Fibroblast of mammary gland (primary cell): ENCODE measurements around the gene OSBPL10.
"Not testable (repeated sequence)": the region's sequence is repeated elsewhere in the genome, so short reads cannot be mapped to it uniquely, and the experiment has no call there.

Experiments used
- DNase-seq: peaks from one replicate; pipeline ENCODE4 v3.0.0-alpha.2; 2010; ENCODE audit warnings: low read depth
- H3K4me3 ChIP-seq: 2 replicates; pipeline ENCODE4 v1.5.1; 2011; ENCODE audit warnings: low read depth, mild to moderate bottlenecking, low read length, moderate library complexity; ENCODE audit not compliant: control insufficient read depth
- TF ChIP-seq, protein P1 (sequence below): conservative IDR thresholded peaks from 2 replicates; pipeline ENCODE4 v1.5.1; 2011; ENCODE audit warnings: low read depth, low read length, inconsistent platforms; ENCODE audit not compliant: control insufficient read depth, insufficient read depth

The OSBPL10 gene

DNA sequence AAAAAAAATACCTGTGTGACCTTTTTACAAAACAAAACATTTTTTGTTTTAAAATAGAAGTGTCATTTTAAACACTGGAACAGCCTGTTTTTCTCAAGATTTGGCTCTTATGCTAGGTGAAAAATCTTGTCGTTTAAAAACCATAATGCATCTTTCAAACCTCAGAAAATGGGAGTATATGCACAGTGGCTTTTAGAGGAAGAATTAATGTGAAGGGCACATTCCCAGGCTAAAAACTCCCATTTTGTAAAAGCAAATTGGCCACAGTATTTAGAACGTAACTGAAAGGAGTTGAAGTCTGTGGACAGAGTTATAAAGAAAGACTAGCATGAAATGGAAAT, 190.0 kb downstream of the OSBPL10 start:
- DNase-seq, result no peak
- TF ChIP-seq, protein P1, sequence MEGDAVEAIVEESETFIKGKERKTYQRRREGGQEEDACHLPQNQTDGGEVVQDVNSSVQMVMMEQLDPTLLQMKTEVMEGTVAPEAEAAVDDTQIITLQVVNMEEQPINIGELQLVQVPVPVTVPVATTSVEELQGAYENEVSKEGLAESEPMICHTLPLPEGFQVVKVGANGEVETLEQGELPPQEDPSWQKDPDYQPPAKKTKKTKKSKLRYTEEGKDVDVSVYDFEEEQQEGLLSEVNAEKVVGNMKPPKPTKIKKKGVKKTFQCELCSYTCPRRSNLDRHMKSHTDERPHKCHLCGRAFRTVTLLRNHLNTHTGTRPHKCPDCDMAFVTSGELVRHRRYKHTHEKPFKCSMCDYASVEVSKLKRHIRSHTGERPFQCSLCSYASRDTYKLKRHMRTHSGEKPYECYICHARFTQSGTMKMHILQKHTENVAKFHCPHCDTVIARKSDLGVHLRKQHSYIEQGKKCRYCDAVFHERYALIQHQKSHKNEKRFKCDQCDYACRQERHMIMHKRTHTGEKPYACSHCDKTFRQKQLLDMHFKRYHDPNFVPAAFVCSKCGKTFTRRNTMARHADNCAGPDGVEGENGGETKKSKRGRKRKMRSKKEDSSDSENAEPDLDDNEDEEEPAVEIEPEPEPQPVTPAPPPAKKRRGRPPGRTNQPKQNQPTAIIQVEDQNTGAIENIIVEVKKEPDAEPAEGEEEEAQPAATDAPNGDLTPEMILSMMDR, result no peak
- no peak overlapping the region for H3K4me3 ChIP-seq

DNA sequence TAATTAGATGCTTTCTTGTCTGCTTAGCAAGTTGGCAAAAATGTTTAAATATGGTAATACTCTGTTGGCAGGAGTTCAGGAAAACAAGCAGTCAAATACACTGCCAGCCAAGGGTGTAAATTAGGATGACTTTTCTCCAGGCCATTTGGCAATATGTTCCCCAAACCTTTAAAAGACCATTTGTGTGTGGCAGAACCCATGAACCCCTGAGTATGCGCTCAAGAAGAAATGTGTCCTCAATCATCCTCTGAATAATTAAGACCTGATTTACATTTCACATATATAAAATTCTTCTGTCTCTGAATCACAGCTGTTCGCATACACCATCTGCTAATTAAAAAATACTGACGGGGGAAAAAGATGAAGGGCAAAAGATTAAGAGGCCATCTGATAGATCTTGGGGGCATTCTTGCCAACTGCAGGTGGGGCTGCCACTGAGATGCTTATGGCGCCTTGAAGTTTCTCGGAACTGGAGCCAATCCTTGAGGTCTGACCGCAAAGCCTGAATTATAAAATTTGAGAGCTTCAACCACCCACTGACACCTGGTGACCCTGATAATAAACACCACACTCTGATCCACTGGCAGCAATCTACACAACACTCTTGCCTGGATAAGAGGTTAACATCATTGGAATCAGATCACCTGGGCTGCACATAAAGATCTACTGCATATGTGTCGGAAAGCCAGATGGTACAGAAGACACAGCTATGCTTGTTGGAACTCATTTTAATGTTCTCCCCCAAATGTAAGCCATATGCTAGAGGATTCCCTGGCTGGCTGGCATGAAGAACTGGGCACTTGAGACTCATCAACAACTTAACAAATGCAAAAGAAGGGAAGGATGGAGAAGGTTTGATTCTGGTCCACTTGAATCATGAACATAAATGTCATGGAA, 190.6 kb downstream of the OSBPL10 start:
- TF ChIP-seq, protein P1, result no peak
- DNase-seq, result no peak
- no peak overlapping the region for H3K4me3 ChIP-seq

DNA sequence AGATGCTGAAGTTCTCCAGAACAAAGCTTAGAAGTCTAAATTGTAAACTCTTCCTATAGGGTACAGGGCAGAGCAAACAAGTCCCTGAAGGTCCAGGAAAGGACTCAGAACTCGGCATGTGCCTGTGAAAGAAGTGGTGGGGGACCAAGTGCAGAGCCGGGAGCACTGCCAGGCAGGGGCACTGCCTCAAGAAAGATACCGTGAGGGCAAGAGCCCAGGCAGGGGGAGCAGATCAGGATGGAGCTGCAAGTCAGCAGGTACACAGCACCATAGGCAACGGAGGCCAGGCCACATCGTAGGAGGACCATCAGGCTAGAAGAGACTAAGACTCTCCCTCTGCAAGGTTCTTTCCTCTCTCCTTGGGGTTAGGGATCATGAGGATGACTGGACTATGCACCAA, 191.6 kb downstream of the OSBPL10 start:
- TF ChIP-seq, protein P1, result no peak
- no peak overlapping the region for H3K4me3 ChIP-seq
- DNase-seq, result no peak

DNA sequence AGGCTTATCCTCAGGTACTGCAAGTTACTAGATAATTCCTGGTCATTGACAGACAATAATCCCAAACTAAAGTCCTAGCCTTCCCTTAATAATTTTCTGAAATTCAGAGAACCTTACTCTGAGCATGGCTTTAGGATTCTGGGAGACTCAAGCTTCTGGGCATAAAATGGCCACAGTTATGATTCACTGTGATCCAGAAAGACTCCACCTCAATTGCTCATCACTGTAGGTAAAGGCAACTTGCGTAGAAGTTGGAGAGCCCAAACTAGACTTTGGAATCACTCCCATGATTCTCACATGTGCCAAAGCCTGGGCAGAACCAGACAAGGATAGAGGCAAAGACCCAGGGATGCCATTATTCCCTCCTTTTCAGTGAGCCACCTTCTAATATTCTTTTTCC, 195.3 kb downstream of the OSBPL10 start:
- no peak overlapping the region for H3K4me3 ChIP-seq
- no peak for DNase-seq
- TF ChIP-seq, protein P1, result no peak

DNA sequence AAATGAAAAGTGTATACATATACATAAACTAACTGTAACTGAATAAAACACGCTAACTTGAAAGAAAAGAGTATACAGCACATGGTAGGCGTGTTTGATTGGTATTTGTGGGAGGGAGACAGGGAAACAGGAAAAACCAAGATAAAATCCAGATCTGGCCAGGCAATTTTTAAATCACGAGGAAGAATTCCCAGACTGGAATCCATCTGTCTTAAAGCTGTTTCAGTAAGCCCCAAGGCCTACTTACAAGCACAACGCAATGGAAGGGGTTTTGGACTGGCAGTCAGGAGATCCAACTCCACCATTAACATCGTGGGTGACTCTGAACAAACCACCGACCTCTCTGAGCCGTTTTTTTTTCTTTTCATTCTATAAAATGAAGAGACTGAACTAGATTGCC, 195.8 kb downstream of the OSBPL10 start:
- TF ChIP-seq, protein P1, result no peak
- no peak overlapping the region for H3K4me3 ChIP-seq
- no peak for DNase-seq

DNA sequence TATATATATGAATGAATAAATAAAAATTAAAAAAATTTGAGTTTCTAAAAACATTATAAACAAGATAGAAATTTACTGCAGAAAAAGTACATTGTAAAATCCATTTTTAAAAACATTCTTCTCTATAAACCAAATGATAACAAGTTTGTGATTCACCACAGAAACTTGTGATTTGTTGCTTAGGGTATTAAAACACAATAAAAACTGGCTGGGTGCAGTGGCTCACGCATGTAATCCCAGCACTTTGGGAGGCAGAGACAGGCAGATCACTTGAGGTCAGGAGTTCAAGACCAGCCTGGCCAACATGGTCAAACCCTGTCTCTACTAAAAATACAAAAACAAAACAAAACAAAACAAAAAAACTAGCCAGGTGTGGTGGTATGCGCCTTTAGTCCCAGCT, 197.2 kb downstream of the OSBPL10 start:
- not testable (repeated sequence) for H3K4me3 ChIP-seq, DNase-seq

DNA sequence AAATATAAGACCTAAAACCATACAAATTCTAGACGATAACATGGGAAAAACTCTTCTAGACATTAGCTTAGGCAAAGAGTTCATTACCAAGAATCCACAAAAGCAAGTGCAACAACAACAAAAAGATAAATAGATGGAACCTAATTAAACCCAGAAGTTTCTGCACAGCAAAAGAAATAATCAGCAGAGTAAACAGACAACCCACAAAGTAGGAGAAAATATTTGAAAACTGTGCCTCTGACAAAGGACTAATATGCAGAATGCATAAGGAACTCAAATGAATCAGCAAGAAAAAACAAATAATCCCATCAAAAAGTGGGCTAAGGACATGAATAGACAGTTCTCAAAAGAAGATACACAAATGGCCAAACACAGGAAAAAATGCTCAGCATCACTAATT, 198.8 kb downstream of the OSBPL10 start:
- not testable (repeated sequence) for DNase-seq, H3K4me3 ChIP-seq

DNA sequence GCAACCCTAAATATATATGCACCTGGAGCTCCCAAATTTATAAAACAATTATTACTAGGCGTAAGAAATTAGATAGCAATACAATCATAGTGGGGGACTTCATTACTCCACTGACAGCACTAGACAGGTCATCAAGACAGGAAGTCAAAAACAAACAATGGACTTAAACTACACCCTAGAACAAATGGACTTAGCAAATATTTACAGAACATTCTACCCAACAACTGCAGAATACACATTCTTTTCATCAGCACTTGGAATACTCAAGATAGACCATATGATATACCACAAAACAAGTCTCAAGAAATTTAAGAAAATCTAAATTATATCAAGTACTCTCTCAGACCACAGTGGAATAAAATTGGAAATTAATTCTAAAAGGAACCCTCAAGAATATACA, 201.5 kb downstream of the OSBPL10 start:
- TF ChIP-seq, protein P1, result no peak
- H3K4me3 ChIP-seq, result no peak overlapping the region
- DNase-seq, result no peak
